ENCODE data around the gene DDIT4. TPM values are rescaled to one million over a fixed set of nuclear protein-coding genes. Genes with fewer than 3 reads are reported as not detected.

DDIT4 gene
- total RNA-seq, 1 experiment from 2014 or later, result 157 TPM

- Histone ChIP-seq H3K4me1 (ENCODE audit: control insufficient read depth, insufficient read depth, low read length) (peaks cover 82% of the 10 kb centered on the region), H3K4me3 (ENCODE audit: low read depth in 2 of 2, low read length in 2 of 2) (no peak overlapping the region), H3K36me3 (ENCODE audit: control insufficient read depth, insufficient read depth, low read length) (no peaks in the 10 kb centered on the region), H3K27ac (ENCODE audit: low read length) (peak overlapping the region; percentile 89), H3K27me3 (ENCODE audit: control insufficient read depth, insufficient read depth, low read length) (no peaks in the 10 kb centered on the region), H3K9me3 (ENCODE audit: control insufficient read depth, insufficient read depth, low read depth, low read length) (no peaks in the 10 kb centered on the region)
- POLR2A ChIA-PET, result no interaction called here
- no peak for DNase-seq (ENCODE audit: low read depth, low spot score)
- intact Hi-C loops (cut with micrococcal nuclease; ENCODE audit: unreplicated experiment) (no loop called here), in situ Hi-C loops (cut with HindIII; ENCODE audit: low pct_unique_long_range_greater_than_20kb, low sequenced_read_pairs) (loop anchor here (25.0 kb wide), 1 partner anchor 360 kb away; the partner anchor contains the start of gene CHST3)
- BruUV-seq (replicated peaks), result no TSS peak
- CTCF ChIA-PET, result interaction anchor here (1.0 kb wide), 1 partner anchor 273 kb away, joined by 3 read pairs; no protein-coding TSS in a partner anchor
- TF ChIP-seq TCF7L2 (IDR thresholded peaks at IDR 0.05; ENCODE audit: low read depth, low read length), result no peak
- no peak for TF ChIP-seq POLR2AphosphoS5 (IDR thresholded peaks at IDR 0.05; ENCODE audit: low read depth, low read length)
- TF ChIP-seq SIN3A (IDR thresholded peaks at IDR 0.05; ENCODE audit: borderline replicate concordance, insufficient read depth, low read depth, low read length), result no peak
- no peak for ATAC-seq
These were observed 48.2 kb downstream of the DDIT4 start for GRCh38 chr10:72322030-72322279.

- Histone ChIP-seq H3K9me3 (ENCODE audit: control insufficient read depth, insufficient read depth, low read depth, low read length) (no peaks in the 10 kb centered on the region), H3K36me3 (ENCODE audit: control insufficient read depth, insufficient read depth, low read length) (no peaks in the 10 kb centered on the region), H3K4me1 (ENCODE audit: control insufficient read depth, insufficient read depth, low read length) (peaks cover 79% of the 10 kb centered on the region), H3K4me3 (ENCODE audit: low read depth in 2 of 2, low read length in 2 of 2) (no peak overlapping the region), H3K27me3 (ENCODE audit: control insufficient read depth, insufficient read depth, low read length) (no peaks in the 10 kb centered on the region), H3K27ac (ENCODE audit: low read length) (peak overlapping the region; percentile 89)
- ATAC-seq, result no peak
- in situ Hi-C loops (cut with HindIII; ENCODE audit: low pct_unique_long_range_greater_than_20kb, low sequenced_read_pairs), result loop anchor here (25.0 kb wide), 1 partner anchor 360 kb away; the partner anchor contains the start of gene CHST3
- intact Hi-C loops (cut with micrococcal nuclease; ENCODE audit: unreplicated experiment), result no loop called here
- no TSS peak for BruUV-seq (replicated peaks)
- POLR2A ChIA-PET, result no interaction called here
- no peak for TF ChIP-seq TCF7L2 (IDR thresholded peaks at IDR 0.05; ENCODE audit: low read depth, low read length)
- TF ChIP-seq CTCF (IDR thresholded peaks at IDR 0.05), result no peak
- no peak for TF ChIP-seq SIN3A (IDR thresholded peaks at IDR 0.05; ENCODE audit: borderline replicate concordance, insufficient read depth, low read depth, low read length)
- no peak for TF ChIP-seq REST (IDR thresholded peaks at IDR 0.05; ENCODE audit: insufficient read depth in 1 of 2, low read depth in 2 of 2, low read length in 1 of 2)
- TF ChIP-seq POLR2AphosphoS5 (IDR thresholded peaks at IDR 0.05; ENCODE audit: low read depth, low read length), result no peak
- CTCF ChIA-PET, result no interaction called here
- DNase-seq (ENCODE audit: low read depth, low spot score), result no peak
These were observed 48.7 kb downstream of the DDIT4 start for GRCh38 chr10:72322280-72323058.
